Neuronal stem cell (in vitro differentiated cells): ENCODE measurements around the gene YOD1.

Experiments
- DNase-seq: peaks from one replicate; pipeline ENCODE4 v3.0.0-alpha.2; 2013; ENCODE audit warnings: low spot score
- H2AFZ ChIP-seq: one replicate; pipeline ENCODE4 v1.6.1; 2013; ENCODE audit warnings: mild to moderate bottlenecking, low read length, inconsistent platforms
- H2AK5ac ChIP-seq: 2 replicates; pipeline ENCODE4 v1.6.1; 2013; ENCODE audit warnings: low read depth, mild to moderate bottlenecking, inconsistent platforms, low read length, moderate library complexity, mixed read lengths
- H2BK120ac ChIP-seq: 2 replicates; pipeline ENCODE4 v1.6.1; 2013; ENCODE audit warnings: low read depth, mild to moderate bottlenecking, inconsistent platforms, low read length, moderate library complexity, mixed read lengths
- H2BK12ac ChIP-seq: one replicate; pipeline ENCODE4 v1.6.1; 2013; ENCODE audit warnings: low read length, inconsistent platforms
- H2BK15ac ChIP-seq: 2 replicates; pipeline ENCODE4 v1.6.1; 2013; ENCODE audit warnings: mild to moderate bottlenecking, low read length, inconsistent platforms, mixed read lengths
- H2BK5ac ChIP-seq: one replicate; pipeline ENCODE4 v1.6.1; 2013; ENCODE audit warnings: inconsistent platforms, mild to moderate bottlenecking, low read length, moderate library complexity
- H3K14ac ChIP-seq: one replicate; pipeline ENCODE4 v1.6.1; 2013; ENCODE audit warnings: low read length, inconsistent platforms
- H3K18ac ChIP-seq: 2 replicates; pipeline ENCODE4 v1.6.1; 2013; ENCODE audit warnings: low read length, inconsistent platforms
- H3K23ac ChIP-seq: 2 replicates; pipeline ENCODE4 v1.6.1; 2013; ENCODE audit warnings: low read depth, mild to moderate bottlenecking, mixed read lengths, low read length, inconsistent platforms; ENCODE audit not compliant: poor library complexity
- H3K27ac ChIP-seq: replicated peaks from 3 replicates; pipeline ENCODE4 v1.5.1; 2013; ENCODE audit warnings: low read length, inconsistent platforms
- H3K27me3 ChIP-seq, 3 experiments: 2 replicates each; pipeline ENCODE4 v1.6.1; 2013; ENCODE audit warnings: low read length in 3 of 3, mild to moderate bottlenecking in 2 of 3, inconsistent platforms in 1 of 3, low read depth in 1 of 3, mixed read lengths in 1 of 3, moderate library complexity in 1 of 3; ENCODE audit not compliant: control insufficient read depth in 3 of 3, insufficient read depth in 3 of 3
- H3K36me3 ChIP-seq, 2 donors: replicated peaks in 1 of 2; 2 replicates each; pipeline ENCODE4 v1.6.1; 2013; ENCODE audit warnings: low read length in 2 of 2; ENCODE audit not compliant: control insufficient read depth in 2 of 2, insufficient read depth in 2 of 2
- H3K4ac ChIP-seq: 2 replicates; pipeline ENCODE4 v1.6.1; 2013; ENCODE audit warnings: inconsistent platforms, mild to moderate bottlenecking, low read length, moderate library complexity
- H3K4me1 ChIP-seq, 2 donors: 1 replicate in 1 of 2; 2 replicates in 1 of 2; pipeline ENCODE4 v1.6.1; 2013; ENCODE audit warnings: low read length in 2 of 2, low read depth in 1 of 2; ENCODE audit not compliant: control insufficient read depth in 2 of 2, insufficient read depth in 1 of 2
- H3K4me2 ChIP-seq: one replicate; pipeline ENCODE4 v1.6.1; 2013; ENCODE audit warnings: mild to moderate bottlenecking, low read length, inconsistent platforms; ENCODE audit not compliant: insufficient read depth, poor library complexity, severe bottlenecking
- H3K4me3 ChIP-seq, 2 donors: 2 replicates each; pipeline ENCODE4 v1.5.1; 2013; ENCODE audit warnings: low read length in 2 of 2, mild to moderate bottlenecking in 2 of 2, inconsistent platforms in 1 of 2, moderate library complexity in 1 of 2
- H3K79me1 ChIP-seq: one replicate; pipeline ENCODE4 v1.6.1; 2013; ENCODE audit warnings: low read depth, mild to moderate bottlenecking, inconsistent platforms, low read length, moderate library complexity
- H3K9ac ChIP-seq: one replicate; pipeline ENCODE4 v1.6.1; 2013; ENCODE audit warnings: mild to moderate bottlenecking, low read depth, low read length, inconsistent platforms; ENCODE audit not compliant: poor library complexity
- H3K9me3 ChIP-seq, 2 donors: replicated peaks in 1 of 2; 2 replicates each; pipeline versions ENCODE3 to v1.6.1; 2013; ENCODE audit warnings: low read length in 2 of 2, mild to moderate bottlenecking in 2 of 2, inconsistent platforms in 1 of 2, low read depth in 1 of 2, mixed read lengths in 1 of 2, moderate library complexity in 1 of 2; ENCODE audit not compliant: control insufficient read depth in 2 of 2, insufficient read depth in 1 of 2
- H4K8ac ChIP-seq: one replicate; pipeline ENCODE4 v1.6.1; 2013; ENCODE audit warnings: low read depth, mild to moderate bottlenecking, inconsistent platforms, low read length, moderate library complexity
- H4K91ac ChIP-seq: one replicate; pipeline ENCODE4 v1.6.1; 2013; ENCODE audit warnings: low read length, low read depth, mild to moderate bottlenecking, inconsistent platforms; ENCODE audit not compliant: poor library complexity
- WGBS, 2 donors: extraction: QIAGEN DNeasy Blood & Tissue Kit; methylation state at CpG; one replicate each; pipeline ENCODE4 v1.1.7; 2013; ENCODE audit warnings: missing lambda C conversion rate in 2 of 2, mixed read lengths in 1 of 2; ENCODE audit not compliant: insufficient read length in 2 of 2, insufficient replicate concordance in 1 of 2; ENCODE audit errors: extremely low coverage in 2 of 2; 5-methylcytosine and 5-hydroxymethylcytosine counted together

The YOD1 gene

GRCh38 chr1:207056673-207057072, 5.7 kb upstream of the YOD1 start:
- no CpG with 5 or more reads among the region's 6 CpGs for WGBS, 2 donors
- Histone ChIP-seq H3K4me2 (no peak overlapping the region), H3K4ac (no peak overlapping the region), H4K91ac (no peak overlapping the region), H2BK15ac (no peak overlapping the region), H4K8ac (no peak overlapping the region), H2AFZ (no peak overlapping the region), H2AK5ac (no peak overlapping the region), H3K79me1 (no peaks in the 10 kb centered on the region), H2BK120ac (no peak overlapping the region), H3K9me3 (no peaks in the 10 kb centered on the region), H3K9ac (no peak overlapping the region), H3K14ac (no peak overlapping the region), H3K27me3 (peaks cover 0 to 3% (median 0%) of the 10 kb centered on the region in 3 experiments), H3K27ac (no peak overlapping the region), H2BK5ac (no peak overlapping the region), H2BK12ac (no peak overlapping the region), H3K4me3 (no peak overlapping the region), H3K36me3 (no peaks in the 10 kb centered on the region), H3K4me1 (peaks cover 0 to 1% of the 10 kb centered on the region in 2 donors), H3K23ac (no peak overlapping the region), H3K18ac (no peak overlapping the region)
- no peak for DNase-seq

- H3K4me2 ChIP-seq: no peak overlapping the region
- H3K14ac ChIP-seq: no peak overlapping the region
- H4K91ac ChIP-seq: no peak overlapping the region
- H3K9ac ChIP-seq: no peak overlapping the region
- no peak overlapping the region for H2BK120ac ChIP-seq
- peaks cover 4 to 6% of the 10 kb centered on the region in 2 donors for H3K4me1 ChIP-seq
- H3K36me3 ChIP-seq: no peaks in the 10 kb centered on the region
- H2AFZ ChIP-seq: no peak overlapping the region
- H2AK5ac ChIP-seq: no peak overlapping the region
- no peak overlapping the region for H4K8ac ChIP-seq
- H3K79me1 ChIP-seq: peaks cover under 1% of the 10 kb centered on the region
- no peak overlapping the region for H2BK12ac ChIP-seq
- no peaks in the 10 kb centered on the region for H3K9me3 ChIP-seq
- no peak overlapping the region for H3K27ac ChIP-seq
- no peak for DNase-seq
- WGBS, 2 donors: no CpG with 5 or more reads among the region's 3 CpGs
- H3K4me3 ChIP-seq: no peak overlapping the region
- no peak overlapping the region for H3K23ac ChIP-seq
- H3K4ac ChIP-seq: no peak overlapping the region
- no peak overlapping the region for H3K18ac ChIP-seq
- no peak overlapping the region for H2BK15ac ChIP-seq
- no peak overlapping the region for H2BK5ac ChIP-seq
- peaks cover 0 to 3% (median 0%) of the 10 kb centered on the region in 3 experiments for H3K27me3 ChIP-seq
Measured at GRCh38 chr1:207055386-207056001, 4.5 kb upstream of the YOD1 start.

- no peak overlapping the region for H2BK12ac ChIP-seq
- H3K36me3 ChIP-seq: peaks cover 0 to 1% of the 10 kb centered on the region in 2 donors
- no peak overlapping the region for H3K4me2 ChIP-seq
- no peaks in the 10 kb centered on the region for H3K9me3 ChIP-seq
- no peak overlapping the region for H2BK120ac ChIP-seq
- no peak overlapping the region for H3K4ac ChIP-seq
- H3K4me3 ChIP-seq: no peak overlapping the region
- peaks cover 2% of the 10 kb centered on the region for H3K79me1 ChIP-seq
- no peak overlapping the region for H3K23ac ChIP-seq
- H3K4me1 ChIP-seq: peaks cover 4 to 6% of the 10 kb centered on the region in 2 donors
- no peak overlapping the region for H2AFZ ChIP-seq
- no peak overlapping the region for H3K14ac ChIP-seq
- H4K8ac ChIP-seq: no peak overlapping the region
- no peak overlapping the region for H3K27ac ChIP-seq
- no CpG with 5 or more reads among the region's 2 CpGs for WGBS, 2 donors
- peaks cover 0 to 3% (median 0%) of the 10 kb centered on the region in 3 experiments for H3K27me3 ChIP-seq
- no peak overlapping the region for H3K18ac ChIP-seq
- H2AK5ac ChIP-seq: no peak overlapping the region
- no peak overlapping the region for H4K91ac ChIP-seq
- no peak overlapping the region for H2BK15ac ChIP-seq
- H3K9ac ChIP-seq: no peak overlapping the region
- no peak for DNase-seq
- no peak overlapping the region for H2BK5ac ChIP-seq
Measured at GRCh38 chr1:207054491-207054890, 3.5 kb upstream of the YOD1 start.

GRCh38 chr1:207052911-207053769, 2.1 kb upstream of the YOD1 start, which contains the start of gene PFKFB2:
Gene PFKFB2 (plus strand): TSS chr1:207053275. CDS start chr1:207054718, 1,443 bp downstream.
- H3K9me3 ChIP-seq: no peaks in the 10 kb centered on the region

More at GRCh38 chr1:207052911-207053769, 2.1 kb upstream of the YOD1 start, which contains the start of gene PFKFB2:
- H3K4me1 ChIP-seq: peaks cover 3 to 6% of the 10 kb centered on the region in 2 donors
- H4K91ac ChIP-seq: no peak within 1 kb of the TSS
- H2AK5ac ChIP-seq: no peak within 1 kb of the TSS
- H3K4ac ChIP-seq: no peak within 1 kb of the TSS
- H3K27me3 ChIP-seq: peaks cover 0 to 3% (median 0%) of the 10 kb centered on the region in 3 experiments
- peak within 1 kb of the TSS; percentile 62 for H2BK5ac ChIP-seq
- H4K8ac ChIP-seq: no peak within 1 kb of the TSS
- peak; percentile 96 for DNase-seq
- H3K18ac ChIP-seq: peak within 1 kb of the TSS; percentile 94
- H3K79me1 ChIP-seq: peaks cover 2% of the 10 kb centered on the region
- H2BK120ac ChIP-seq: no peak within 1 kb of the TSS
- H3K9ac ChIP-seq: peak within 1 kb of the TSS; percentile 90
- peak within 1 kb of the TSS; percentile 94 for H3K23ac ChIP-seq
- no peak within 1 kb of the TSS for H3K14ac ChIP-seq
- H3K4me3 ChIP-seq: peak within 1 kb of the TSS; percentile 62 to 89
- peak within 1 kb of the TSS; percentile 73 for H3K27ac ChIP-seq
- H3K36me3 ChIP-seq: peaks cover 9 to 15% of the 10 kb centered on the region in 2 donors
- H2BK15ac ChIP-seq: peak within 1 kb of the TSS; percentile 2
- WGBS, 2 donors: no CpG with 5 or more reads among the region's 56 CpGs
- no peak within 1 kb of the TSS for H2BK12ac ChIP-seq
- peak within 1 kb of the TSS; percentile 99 for H2AFZ ChIP-seq
- peak within 1 kb of the TSS; percentile 75 for H3K4me2 ChIP-seq
